NOMO-1 treated with DMSO at 0.1 percent for 48 hours (cell line): ENCODE results near the gene GPR183.

Experiments used
- DNase-seq: peaks from one replicate; lab custom pipeline; 2025; ENCODE audit not compliant: unreplicated experiment; lab: John Stamatoyannopoulos, UW

GPR183 gene

GRCh38 chr13:99272481-99272880, 34.7 kb downstream of the GPR183 start:
- no peak for DNase-seq

- DNase-seq = no peak
Observed at GRCh38 chr13:99271249-99271648, 36.0 kb downstream of the GPR183 start.

DNA sequence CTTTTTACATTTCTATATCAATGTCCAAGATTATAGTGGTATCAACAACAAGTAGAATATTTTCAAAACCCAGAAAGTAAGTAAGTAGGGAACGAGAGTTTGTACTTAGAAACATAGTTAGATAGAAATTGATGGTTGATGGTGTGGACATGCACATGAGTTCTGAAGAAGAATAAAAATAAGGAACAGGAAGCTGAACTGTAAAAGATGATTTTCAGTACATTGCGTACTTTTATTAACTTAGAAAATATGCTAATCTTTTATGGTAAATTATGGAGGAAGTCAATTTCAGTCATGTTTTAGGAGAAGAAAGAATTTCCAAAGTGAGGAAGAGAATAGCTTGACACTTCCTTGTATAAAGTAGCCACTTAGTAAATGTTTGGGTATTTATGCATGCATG, 36.7 kb downstream of the GPR183 start:
- DNase-seq = peak; percentile 57

GRCh38 chr13:99269627-99270241, 37.5 kb downstream of the GPR183 start:
- DNase-seq = peak; percentile 78

- DNase-seq = no peak
Observed at GRCh38 chr13:99268822-99269221, 38.4 kb downstream of the GPR183 start.

DNA sequence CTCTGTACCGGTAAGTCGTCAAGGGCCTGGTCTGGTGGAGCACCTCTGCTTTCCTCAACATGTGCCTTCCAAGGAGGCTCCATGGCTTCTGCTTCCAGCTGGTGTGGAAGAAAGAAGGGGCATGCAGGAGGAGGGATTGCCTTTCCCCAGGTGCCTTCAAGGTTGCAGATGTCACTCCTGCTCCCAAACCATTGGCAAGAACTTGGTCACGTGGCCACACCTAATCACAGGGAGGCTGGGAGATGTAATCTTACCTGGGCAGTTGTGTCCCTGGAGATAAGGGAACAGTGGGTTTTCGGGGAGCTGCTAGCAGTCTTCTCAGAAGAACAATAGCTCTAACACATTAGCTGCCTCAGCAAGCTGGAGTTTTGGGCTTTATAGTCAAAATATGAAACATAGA, 39.3 kb downstream of the GPR183 start:
- no peak for DNase-seq

DNA sequence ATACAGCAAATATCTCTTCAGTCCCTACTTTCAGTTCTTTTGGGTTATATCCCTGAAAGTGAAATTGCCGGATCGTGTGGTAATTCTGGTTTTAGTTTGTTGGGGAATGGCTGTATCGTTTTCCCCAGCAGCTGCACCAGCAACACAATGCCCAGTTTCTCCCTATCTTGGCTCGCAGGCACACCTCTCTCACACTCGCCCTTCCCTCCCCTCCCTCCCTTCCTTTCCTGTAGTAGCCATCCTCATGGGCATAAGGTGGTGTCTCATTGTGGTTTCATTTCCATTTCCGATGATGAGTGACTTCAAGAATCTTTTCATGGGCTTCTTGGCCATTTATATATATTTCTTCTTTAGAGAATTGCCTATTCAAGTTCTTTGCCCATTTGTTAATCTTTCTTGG, 40.4 kb downstream of the GPR183 start:
- no peak for DNase-seq

DNA sequence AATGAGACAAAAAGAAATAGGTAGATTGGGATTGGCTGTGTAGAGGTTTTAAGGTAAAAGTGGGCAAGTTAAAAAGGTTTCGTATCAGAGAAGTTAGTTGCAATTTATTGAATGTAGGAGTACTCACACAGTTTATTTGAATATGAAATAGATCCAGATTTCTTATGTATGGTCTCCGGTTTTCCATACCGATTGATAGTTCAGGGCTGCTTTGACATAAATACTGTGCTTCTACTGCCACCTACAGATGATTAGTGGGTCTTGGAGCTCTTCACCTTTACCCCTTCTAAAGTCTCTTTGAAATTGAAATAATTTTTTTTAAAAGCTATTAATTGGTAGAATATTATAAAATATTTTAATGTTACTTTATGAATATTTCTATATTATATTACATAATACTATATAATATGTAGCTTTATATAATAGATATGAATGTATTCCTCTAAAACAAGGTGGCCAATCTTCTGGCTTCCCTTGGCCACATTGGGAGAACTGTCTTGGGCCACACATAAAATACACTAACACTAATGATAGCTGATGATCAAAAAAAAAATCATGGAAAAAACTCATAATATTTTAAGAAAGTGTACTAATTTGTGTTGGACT, 41.3 kb downstream of the GPR183 start:
- peak; percentile 64 for DNase-seq

GRCh38 chr13:99265162-99265800, 41.9 kb downstream of the GPR183 start:
- DNase-seq = no peak

GRCh38 chr13:99264051-99264450, 43.1 kb downstream of the GPR183 start:
- peak; percentile 42 for DNase-seq

DNA sequence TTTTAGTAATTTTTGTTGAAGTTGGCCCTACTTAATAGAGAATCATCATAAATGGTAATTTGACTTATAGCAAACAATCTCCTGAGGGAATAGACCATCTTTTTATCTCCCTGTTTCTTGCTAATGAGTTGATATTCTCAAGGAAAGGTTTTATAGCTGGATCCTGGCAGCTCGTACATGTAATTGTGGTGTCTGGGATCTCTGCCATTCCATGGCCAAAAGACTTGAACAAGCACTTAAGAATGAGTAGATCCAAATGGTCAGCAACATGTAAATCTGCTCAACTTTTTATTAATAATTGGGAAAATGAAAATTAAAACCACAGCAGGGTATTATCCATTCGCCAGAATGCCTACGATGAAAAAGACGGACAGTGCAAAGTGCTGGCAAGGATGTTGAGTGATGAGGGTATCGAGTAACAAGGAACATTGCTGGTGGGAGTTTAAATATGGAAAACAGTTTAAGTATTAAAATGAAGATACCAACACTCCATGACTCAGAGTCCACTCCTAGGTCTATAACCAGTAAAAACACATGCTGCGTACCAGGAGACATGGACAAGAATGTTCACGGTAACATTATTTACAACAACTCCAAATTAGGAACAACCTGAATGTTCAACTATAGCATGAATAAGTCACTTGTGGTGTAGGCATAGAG, 43.9 kb downstream of the GPR183 start:
- DNase-seq = no peak

DNA sequence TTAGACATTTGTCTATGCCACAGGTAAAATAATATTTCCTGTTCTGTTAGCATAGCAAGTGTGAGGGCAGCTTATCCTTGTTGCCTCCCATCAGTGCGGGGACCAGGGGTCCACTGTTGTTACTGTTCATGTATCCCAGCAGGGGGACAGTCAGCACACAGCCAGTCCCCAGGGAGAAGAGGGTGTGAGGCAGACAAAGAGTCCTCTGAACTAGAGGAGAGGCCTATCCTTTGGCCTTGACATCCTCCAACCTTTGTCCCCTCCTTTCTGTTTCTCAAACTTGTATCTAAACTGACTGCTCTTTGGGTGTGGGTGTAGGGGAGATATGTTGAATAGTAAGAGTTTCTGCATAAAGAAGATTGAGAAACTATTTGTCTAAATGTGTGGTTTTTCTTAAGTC, 46.1 kb downstream of the GPR183 start:
- no peak for DNase-seq

GRCh38 chr13:99260216-99260615, 47.0 kb downstream of the GPR183 start:
- no peak for DNase-seq

- peak; percentile 89 for DNase-seq
Observed at GRCh38 chr13:99258946-99259345, 48.3 kb downstream of the GPR183 start.

- peak; percentile 78 for DNase-seq
Observed at GRCh38 chr13:99258210-99258860, 48.9 kb downstream of the GPR183 start, which contains the start of gene GPR18. GPR18 (minus strand) TSS chr13:99258379; CDS start chr13:99255872, 2,507 bp downstream.

DNA sequence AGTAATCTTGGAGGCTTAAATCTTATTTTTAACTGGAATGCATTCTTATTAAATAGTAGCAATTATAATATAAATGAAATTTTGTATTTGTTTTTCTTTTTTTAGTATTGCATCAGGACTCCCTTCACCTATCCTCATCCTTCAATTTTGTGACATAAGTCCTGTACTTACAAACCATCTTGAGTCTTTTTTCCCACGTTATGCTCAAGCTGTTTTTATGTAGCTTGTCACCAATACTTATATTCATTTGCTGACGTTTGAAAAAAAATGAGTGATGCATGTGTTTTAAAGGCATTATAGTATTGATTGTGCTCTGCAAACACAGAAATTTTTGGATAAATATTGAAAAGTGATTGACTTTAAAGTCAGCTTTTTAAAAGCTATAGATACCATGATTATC, 49.9 kb downstream of the GPR183 start:
- DNase-seq = peak; percentile 52

DNA sequence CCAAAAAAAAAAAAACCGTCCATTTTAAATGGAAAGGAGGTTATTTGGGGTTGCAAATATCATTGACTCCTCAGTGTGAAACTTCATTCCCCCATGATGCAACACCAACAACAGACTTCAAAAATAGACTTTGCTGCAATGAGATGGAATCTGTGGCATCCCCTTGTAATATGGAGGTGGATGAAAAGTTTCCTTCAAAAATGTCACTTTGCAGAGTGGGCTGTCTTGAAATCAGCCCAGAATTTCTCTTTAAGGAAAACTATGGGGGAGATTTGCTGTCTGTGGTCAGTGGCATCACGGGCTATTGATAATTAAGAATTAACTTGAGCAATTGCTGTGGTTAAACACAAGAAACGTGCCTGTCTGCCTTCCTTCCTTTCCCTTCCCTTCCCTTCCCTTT, 50.5 kb downstream of the GPR183 start:
- peak; percentile 76 for DNase-seq

DNA sequence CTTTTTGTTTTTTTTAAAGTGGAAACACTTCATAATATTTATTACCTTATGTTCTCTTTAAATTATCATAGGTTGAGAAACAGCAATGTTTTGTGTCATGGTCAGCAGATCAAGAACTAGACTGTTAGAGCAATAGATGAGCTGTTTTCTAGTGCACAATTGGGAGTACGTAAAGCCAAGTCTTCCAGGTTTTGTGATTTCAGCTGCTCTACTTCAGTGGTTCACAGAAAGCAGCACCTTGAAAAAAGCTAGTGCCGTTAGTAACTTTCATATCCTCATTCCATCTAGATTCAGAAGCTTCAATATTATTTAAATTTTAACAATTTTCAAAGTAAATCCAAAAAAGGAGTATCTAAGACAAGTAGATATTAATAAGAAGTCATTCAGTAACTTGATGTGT, 50.9 kb downstream of the GPR183 start:
- DNase-seq = peak; percentile 74

GRCh38 chr13:99255271-99255670, 51.9 kb downstream of the GPR183 start:
- DNase-seq = no peak

DNA sequence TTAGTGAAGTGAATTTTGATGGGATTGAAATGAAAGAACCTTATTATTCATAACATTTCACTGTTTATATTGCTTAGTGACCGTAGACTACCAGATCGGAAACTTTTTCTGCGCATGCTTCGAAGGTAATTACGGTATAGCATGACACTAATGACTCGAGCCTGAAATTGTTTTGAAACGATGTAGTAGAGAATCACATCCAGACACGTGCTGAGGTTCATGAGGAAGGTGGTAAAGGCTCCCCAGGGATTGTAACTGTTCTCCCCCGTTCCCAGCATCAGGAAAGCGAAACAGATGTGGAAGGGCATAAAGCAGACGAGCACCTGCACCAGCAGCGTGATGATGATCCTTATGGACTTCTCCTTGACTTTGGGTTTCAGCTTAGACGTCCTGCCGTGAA, 52.4 kb downstream of the GPR183 start:
- DNase-seq = no peak

GRCh38 chr13:99251921-99252320, 55.3 kb downstream of the GPR183 start:
- peak; percentile 45 for DNase-seq
